Embryonic facial prominence (tissue), 1 donor: ENCODE measurements around the gene POLR3H.

Experiments
- DNase-seq: peaks from one replicate; pipeline ENCODE4 v3.0.0-alpha.2; 2016; ENCODE audit errors: extremely low spot score

The POLR3H gene

DNA sequence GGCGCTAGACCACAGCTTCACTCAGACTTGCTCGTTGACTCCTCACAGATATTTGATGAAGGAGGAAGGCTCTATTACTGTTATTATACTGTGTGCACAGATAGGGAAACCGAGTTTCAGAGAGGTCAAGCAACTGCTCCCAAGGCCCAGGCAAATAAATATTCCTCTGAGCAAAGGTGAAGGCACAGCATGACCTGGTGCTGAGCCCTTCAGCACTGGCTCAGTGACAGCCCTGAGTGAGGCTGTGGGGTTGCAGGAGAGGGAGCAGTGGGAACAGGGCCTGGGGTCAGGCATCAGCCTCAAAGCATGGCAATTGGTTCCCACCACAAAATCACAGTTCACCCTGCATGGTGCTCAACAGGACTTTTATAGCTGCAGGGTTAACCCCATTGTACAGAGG is 7.1 kb downstream of the POLR3H start:
- DNase-seq = no peak

DNA sequence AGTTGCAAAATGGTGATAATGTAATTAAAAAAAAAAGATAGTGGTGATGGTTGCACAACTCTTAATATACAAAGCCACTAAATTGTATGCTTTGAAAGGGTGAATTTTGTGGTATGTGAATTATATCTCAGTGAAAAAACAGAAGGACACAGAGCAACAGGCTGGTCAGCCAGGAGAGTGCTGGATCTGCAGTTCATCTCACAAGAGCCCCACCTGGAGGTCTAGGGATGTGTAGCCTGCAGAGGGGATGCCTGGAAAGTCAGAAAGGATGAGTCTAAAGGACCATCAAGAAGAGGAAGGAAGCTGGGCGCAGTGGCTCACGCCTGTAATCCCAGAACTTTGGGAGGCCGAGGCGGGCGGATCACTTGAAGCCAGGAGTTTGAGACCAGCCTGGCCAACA is 9.0 kb downstream of the POLR3H start:
- no peak for DNase-seq

DNA sequence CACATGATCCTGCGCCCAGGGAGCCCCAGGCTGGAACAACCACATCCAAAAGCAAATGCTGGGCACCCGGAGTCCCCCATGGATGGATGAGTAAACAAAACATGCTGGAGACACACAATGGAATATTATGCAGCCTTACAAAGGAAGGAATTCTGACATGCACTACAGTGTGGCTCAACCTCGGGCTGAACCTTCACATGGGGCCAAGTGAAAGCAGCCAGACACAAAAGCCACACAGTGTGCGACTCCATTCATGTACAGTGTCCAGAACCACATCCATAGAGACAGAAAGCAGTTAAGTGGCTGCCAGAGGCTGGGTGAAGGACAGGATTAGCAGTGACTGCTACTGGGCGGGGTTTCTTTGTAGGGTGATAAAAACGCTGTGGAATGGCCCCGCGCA is 10.1 kb downstream of the POLR3H start:
- no peak for DNase-seq

DNA sequence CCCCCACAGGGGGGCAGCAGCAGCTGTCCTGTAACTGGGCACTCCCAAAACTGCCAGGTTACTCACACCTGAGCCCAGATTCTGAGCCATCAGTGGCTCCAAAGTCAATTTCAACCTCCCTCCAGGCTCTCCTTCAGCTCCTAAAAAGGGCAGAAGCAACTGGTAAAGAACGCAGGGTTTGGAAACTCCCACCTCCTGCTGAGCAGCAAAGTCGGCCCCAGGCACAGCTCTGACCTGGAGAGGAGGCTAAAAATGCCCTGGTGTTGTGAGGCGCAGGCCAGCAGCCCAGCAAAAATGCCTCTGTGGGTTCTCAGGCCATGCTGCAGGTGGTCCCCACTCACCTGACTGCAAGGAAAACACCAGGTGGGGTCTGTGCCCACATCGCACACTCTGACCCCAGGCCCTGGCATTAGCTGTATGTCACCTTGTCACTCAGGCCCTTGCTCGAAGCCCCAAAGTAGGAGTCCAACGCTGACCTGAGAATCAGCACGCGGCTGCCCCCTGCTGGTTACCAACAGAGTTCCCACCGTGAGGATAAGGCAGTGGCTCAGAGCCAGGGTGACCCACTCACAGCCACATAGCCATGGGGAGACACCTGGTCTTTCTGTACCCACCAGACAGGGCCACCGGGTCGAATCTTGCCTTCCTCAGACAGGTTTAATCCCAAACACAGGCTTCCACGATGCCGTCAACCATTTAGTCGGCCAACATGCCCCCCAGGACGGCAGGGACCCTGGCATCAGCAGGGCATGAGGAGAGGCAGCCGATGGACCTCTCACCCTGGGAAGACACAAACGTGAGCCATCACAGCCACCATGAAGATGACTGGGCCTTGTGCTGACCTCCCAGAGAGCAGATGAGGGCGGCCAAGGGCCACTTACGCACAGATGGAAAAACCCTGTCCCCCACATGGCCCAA is 11.1 kb downstream of the POLR3H start:
- no peak for DNase-seq

DNA sequence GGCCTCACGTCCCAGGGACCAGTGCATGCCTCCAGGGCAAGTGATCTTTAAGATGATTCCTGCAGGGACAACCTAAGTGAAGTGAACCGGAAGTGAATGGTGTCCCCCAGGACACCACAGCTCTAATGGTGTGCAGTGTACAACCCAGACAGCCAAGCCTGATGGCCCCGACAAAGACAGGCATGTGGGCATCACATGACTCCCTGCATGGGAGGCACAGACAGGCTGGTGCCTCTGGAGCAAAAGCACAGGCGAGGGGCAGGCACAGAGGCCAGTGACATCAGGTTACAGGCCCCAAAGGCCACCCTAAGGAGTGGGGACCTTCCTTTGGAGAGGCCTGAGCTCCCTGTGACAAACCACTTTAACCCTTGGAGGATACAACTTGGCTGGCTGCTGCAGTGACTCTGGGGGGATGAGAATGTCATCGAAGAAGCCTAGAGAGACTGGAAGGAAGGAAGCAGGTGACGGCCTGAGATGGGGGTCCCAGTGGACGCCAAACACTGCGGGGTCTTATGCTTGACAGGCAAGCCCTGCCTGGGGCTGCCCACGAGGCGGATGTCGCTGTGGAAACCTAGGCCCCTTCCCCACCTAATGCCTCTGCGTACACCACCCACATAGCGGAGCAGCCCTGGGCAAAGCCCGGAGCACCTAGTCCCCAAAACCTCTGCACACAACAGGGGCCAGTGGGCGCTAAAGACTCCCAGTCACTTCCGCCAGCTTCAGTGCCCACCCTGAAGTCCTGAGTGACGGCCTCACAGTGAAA is 12.4 kb downstream of the POLR3H start:
- no peak for DNase-seq

DNA sequence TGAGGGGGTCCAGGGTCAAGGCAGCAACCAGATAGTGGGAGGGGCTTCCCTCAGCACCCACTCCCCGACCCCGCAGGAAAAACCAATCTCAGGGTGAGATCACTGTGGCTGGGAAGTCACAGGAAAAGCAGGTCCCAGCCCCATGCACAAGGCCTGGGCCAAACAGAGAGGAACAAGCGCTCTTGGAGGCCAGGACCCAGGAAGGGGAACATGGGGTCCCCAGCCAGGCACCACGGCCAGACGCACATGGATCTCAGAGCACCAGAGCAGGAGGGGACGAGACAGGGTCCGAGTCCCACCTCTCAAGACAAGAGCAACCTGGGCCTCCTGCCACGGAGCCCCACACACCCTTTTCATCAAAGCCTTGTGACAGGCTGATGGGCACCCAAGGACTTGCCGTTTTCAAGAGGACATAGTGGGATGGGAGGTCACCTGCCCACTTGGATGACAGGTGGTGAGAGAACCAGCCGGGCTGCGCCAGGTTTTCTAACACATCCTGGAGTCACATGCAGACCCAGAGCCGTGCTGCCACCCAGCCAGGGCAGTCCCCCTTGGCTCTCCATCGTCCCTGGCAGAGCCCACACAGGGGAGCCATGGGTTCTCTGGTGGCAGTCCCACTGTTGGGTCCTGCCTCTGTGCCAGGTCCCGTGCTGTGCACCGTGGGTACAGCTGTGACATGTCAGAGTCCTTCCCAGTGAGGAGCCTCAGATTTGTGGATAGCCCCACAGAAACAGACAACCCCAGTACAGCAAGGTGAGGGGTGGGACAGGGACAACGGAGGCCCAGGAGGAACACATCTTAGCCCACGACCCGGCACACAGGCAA is 13.2 kb downstream of the POLR3H start:
- no peak for DNase-seq

DNA sequence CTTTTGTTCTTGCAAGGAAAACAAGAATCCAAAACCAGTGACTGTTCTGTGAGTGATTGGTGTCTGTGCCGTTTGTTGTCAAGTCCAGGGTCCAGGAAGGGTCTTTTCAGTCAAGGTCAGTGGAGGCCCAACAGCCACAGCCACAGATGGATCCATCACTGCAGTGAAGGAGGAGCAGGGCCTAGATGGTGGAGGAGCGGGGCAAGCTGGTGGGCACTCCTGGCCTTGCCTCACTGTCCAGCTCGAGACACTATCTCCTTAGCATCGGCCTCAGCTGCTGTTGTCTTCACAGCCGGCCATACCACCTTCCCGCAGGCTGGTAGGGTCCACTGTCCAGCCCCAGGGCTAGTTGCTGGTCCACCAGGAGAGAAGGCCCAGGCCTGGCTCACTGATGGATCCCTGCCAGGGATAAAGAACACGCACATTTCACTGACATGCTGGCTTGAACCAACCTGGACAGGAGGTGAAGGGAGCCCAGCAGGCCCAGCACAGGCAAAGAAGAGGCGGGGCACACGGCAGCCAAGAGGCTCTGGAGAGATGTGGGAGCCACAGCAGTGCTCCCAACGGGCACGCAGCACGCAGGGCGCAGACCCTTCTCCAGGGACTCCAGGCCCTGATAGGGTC is 15.2 kb downstream of the POLR3H start:
- DNase-seq = no peak

DNA sequence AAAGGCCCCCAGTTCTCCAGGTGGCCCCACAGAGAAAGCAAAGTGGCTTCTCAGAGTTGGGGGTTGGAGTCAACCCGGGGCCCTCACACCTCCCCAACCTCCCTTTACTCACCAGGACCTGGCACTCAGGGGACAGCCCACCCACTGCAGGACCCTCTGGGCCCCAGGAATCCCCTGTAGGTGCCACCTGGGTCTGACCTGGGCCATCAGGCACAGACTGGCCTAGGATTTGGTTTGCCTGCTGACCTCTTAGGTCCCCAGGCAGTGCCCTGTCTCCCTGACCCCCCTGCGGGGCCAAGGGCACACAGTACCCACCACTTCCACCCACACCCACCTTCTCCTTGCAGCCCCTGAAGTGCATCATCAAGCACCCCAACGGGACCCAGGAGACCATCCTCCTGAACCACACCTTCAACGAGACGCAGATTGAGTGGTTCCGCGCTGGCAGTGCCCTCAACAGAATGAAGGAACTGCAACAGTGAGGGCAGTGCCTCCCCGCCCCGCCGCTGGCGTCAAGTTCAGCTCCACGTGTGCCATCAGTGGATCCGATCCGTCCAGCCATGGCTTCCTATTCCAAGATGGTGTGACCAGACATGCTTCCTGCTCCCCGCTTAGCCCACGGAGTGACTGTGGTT is 16.0 kb downstream of the POLR3H start:
- DNase-seq = no peak

DNA sequence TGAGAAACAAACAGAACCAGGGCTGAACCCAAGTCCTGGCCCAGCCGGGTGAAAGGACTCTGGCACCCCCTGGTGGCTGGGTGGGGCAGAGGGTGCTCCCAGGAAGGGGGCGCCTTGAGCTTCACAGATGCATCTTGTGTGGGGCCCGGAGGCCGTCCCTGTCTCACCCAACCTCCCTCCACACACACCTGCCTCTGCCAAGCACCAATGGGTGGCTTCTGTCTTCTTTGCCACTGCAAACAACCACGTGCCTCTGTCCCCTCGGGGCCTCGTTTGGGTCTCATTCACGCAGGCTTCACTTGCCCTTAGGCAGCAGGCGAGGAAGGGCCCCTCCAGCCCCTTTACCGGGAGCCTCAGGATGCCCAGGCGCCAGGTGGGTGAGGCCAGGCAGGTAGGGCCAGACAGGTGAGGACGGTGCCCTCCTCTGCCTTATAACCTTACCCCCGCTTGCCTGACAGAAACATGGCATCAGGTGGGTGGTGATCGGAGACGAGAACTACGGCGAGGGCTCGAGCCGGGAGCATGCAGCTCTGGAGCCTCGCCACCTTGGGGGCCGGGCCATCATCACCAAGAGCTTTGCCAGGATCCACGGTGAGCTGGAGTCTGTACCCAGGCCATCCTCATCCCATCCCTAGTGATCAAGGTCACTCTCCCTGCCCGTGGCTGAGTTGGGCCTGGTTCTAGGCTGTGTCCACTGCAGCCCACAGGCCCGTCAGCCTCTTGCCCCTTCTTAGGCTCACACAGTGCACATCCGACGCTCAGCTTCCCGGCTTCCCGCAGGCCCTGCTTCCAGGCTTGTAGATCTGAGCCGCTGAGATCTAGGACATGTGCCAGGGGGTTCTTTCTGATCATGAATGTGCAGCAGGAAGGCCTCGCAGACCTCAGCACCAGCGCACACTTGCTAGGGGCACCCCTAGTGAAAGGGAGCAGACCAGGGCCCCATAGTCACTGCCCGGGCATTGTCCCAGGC is 17.2 kb downstream of the POLR3H start:
- no peak for DNase-seq

DNA sequence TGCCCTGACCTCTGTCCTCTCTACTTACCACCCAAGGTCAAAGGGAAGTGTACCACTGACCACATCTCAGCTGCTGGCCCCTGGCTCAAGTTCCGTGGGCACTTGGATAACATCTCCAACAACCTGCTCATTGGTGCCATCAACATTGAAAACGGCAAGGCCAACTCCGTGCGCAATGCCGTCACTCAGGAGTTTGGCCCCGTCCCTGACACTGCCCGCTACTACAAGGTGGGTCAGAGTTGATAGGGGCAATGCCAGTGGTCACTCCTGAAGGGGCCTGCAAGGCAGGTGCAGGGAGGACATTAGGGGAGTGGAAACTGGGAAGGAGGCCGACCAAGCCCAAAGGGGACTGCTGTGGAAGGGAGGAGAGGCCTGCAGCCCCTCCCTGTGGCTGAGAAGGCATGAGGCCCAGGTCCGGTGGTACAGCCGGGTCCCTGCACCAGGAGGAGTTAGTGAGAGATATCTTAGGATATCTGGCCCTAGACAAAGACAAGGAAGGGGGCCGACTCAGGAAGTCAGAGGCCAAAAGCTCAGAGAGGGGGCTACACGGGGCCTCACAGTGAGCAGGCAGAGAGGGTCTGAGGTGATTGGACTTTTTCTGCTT is 17.9 kb downstream of the POLR3H start:
- no peak for DNase-seq

DNA sequence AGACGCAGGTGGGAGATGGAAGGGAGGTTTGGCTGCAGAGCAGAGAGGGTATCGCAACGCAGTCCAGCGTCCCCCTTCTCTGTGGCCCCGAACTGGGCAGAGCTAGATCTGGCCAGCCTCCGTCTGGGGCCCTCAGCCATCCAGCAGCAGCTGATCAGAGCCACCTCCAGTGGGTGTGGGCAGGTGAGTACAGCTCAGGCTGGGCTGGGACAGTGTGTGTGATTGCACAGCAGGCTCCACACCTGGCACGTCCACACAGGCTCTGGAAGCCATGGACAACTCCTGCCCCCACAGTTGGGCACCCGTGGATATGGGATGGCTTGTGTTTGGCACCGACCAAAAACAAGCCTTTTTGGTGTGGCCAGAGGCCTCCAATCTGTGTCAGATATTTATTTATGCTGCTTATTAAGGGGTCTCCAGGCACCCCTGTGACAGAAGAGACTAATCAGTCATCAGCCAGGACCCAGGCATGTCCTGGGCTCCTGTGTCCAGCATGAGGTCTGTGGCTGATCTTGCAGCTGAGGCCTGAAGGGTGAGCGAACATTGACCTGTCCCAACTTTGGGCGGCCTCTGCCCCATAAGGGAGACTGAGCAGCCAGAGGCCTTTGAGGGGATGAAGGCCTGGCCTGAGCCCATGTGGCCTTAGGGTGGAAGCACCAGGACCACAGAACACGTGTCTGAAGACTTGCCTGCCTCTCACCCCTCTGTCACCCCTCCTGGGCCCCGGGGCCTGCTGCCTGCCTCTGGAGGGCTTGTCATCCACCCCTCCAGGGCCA is 18.6 kb downstream of the POLR3H start:
- no peak for DNase-seq

DNA sequence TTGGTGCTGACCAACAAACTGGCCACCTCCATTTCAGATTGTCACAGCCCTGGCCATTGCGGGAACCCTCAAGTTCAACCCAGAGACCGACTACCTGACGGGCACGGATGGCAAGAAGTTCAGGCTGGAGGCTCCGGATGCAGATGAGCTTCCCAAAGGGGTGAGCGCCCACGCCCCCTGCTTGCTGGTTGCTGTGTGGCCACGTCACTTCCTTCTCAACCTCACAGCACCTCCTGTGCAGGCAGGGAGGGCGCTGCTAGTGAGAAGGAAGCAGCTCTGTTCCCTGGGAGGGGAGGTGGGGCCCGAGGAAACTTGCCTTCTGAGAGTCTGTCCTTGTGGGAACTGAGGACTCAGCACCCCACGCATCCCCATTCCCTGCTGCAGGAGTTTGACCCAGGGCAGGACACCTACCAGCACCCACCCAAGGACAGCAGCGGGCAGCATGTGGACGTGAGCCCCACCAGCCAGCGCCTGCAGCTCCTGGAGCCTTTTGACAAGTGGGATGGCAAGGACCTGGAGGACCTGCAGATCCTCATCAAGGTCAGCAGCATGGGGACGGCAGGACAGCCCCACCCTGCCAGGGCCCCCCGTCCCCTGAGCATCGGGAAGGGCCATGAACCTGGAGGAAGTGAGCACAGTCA is 19.3 kb downstream of the POLR3H start:
- DNase-seq = no peak

DNA sequence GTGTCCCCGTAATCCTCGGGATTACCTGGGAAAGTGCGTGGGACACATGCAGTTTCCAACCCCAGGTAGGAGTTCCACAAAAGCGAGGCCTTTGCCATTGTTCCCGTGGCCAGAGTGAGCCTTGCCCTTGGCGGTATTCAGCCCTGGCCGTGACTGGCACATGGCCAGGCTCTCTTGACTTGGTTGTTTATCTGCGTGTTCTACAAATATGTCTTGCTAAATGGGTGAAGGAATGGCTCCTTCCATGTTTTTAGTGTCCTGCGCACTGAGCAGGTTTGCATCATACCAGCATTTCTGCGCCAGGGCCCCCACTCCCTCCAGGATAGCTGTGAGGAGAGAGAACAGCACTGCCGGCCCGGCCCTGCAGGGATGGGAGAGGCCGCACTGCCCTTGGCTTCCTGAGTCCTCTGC is 20.0 kb downstream of the POLR3H start:
- DNase-seq = no peak

DNA sequence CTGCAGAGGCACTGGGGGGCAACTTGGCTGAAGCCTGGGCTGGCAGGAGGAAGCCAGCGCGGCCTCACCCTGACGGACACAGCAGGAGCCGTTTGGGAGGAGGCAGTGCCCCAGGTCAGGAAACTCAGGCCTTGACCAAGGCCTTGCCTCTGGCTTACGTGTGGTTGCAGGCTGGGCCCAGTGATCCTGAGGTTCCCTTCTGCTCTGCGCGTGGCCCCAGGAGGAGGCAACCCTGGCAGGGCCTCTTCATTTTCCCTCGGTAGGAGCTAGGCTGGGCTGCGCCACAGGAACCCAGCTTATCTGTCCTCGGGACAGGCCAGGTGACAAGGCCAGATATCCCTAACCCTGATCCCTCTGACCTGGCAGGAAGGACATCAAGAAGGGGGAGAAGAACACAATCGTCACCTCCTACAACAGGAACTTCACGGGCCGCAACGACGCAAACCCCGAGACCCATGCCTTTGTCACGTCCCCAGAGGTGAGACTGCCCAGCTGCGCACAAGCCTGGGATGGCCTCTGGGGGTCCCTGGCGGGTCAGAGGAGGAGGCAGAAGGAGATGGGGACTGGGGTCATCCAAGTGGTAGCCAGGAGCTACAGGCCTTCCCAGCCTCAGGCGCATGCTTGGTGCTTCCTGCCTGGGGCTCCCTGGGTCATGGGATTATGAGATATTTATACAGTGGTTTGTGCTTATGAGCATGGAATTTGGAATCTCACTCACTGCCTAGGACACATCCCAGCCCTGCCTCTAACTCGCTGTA is 20.6 kb downstream of the POLR3H start:
- DNase-seq = no peak

DNA sequence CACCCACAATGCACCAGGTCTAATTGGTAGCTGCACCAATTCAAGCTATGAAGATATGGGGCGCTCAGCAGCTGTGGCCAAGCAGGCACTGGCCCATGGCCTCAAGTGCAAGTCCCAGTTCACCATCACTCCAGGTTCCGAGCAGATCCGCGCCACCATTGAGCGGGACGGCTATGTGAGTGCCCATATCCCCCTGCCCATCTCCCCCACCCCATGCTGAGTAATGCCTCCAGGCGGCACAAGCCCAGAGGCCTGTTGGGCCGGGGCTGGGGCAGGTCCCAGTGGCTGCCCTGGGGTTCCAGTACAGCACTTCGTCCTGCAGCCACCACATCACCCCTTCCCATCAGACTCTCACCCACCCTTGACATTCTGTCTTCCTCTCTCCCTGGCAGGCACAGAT is 21.5 kb downstream of the POLR3H start:
- no peak for DNase-seq

DNA sequence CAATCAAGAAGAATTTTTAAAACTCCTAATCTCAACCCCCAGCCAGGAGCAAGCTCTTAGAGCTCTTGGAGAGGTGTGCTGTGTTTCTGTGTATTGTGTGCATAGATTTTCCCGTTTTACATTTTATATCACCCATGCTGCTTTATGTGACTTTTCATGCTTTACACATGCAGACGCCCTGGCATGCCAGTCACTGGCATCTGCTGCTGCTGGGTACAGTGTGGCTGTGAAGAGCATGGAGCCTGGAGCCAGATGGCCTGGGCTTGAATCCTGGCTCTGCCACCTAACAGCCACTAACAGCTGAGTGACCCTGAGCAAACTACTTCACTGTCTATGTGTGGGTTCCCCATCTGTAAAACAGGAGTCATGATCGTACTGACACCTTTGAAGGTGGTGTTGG is 23.1 kb downstream of the POLR3H start:
- DNase-seq = no peak

DNA sequence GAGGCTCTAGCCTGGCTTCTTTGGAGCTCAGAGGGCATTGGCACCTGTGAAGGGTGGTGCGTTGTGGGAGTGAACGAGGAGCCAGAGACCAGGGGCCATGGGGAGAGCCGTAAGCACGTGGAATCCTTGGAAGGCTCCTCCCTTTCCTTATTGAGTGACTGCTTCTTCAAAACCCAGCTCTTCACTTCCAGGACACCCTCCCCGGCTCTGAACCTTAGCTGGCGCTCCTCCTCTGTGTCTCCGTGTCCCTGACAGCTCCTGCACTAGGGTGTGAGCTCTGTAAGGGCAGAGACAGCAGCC is 26.3 kb downstream of the POLR3H start:
- no peak for DNase-seq
